Astrocyte (in vitro differentiated cells and primary cell): ENCODE results near the gene GPN3.

Source experiments
- CTCF ChIP-seq: IDR thresholded peaks from 2 replicates; pipeline ENCODE4 v1.5.1; 2011; ENCODE audit warnings: low read depth, mild to moderate bottlenecking, inconsistent platforms, low read length, moderate library complexity; ENCODE audit not compliant: insufficient read depth
- EZH2 ChIP-seq: IDR thresholded peaks from 2 replicates; pipeline ENCODE4 v1.6.1; 2012; ENCODE audit warnings: mild to moderate bottlenecking, low read length, inconsistent platforms; ENCODE audit not compliant: insufficient read depth

DNA sequence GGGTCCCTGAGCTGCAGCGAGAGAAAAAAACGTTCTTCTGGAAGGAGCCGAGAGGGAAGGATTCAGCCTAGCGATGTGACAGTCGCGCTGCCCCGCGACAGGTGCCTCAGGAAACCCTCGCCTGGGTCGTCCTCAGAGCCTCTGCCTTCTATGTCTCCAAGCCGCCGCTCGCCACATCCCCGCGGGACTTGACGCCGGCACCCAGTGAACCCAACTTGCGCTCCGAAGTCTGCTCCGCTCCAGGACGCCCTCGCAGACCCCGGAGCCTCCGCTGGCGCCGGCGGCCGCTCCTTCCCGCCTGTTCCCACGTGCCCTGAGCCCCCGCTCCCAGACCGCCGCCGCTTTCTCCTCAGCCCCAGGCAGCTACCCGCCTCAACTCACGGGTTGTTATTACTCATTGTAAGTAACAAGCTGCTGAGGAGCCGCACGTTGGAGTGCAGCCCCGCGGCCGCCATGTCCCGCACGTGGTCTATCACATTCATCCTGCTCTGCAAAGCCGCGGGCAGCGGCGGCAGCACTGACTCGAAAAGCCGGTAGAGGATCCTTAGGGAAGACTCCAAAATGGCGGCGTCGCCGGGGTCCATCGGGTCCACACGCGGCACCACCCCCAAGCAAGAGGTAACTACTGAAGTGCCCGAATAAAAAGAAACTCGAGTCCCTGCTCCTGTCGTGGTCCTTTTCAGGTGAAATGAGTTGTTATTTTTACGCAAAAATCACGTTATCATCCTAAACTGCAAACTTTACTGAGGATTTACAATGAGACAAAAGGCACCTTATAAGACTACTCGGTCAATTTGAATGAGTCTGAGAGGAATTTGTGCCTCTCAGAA lies 64.7 kb downstream of the GPN3 start, which contains the start of gene ANAPC7:
- TF ChIP-seq CTCF (no peak), EZH2 (no peak)
